Hindlimb muscle (tissue), 1 donor: ENCODE measurements around the gene NEK6. TPM values are rescaled to one million over a fixed set of nuclear protein-coding genes. Genes with fewer than 3 reads are reported as not detected.

Source experiments
- DNase-seq: peaks from one replicate; pipeline ENCODE4 v3.0.0-alpha.2; 2013
- polyA plus RNA-seq: library from polyadenylated mRNA; unstranded; fragments of 120-200 nt; gene quantifications from one replicate; pipeline ENCODE4 v1.2.1, GENCODE V29; 2013; ENCODE audit not compliant: insufficient read length

Gene NEK6
- polyA plus RNA-seq, 1 donor = 37.0 TPM

- no peak for DNase-seq
Observed at GRCh38 chr9:124376329-124376728, 118.6 kb downstream of the NEK6 start.

DNA sequence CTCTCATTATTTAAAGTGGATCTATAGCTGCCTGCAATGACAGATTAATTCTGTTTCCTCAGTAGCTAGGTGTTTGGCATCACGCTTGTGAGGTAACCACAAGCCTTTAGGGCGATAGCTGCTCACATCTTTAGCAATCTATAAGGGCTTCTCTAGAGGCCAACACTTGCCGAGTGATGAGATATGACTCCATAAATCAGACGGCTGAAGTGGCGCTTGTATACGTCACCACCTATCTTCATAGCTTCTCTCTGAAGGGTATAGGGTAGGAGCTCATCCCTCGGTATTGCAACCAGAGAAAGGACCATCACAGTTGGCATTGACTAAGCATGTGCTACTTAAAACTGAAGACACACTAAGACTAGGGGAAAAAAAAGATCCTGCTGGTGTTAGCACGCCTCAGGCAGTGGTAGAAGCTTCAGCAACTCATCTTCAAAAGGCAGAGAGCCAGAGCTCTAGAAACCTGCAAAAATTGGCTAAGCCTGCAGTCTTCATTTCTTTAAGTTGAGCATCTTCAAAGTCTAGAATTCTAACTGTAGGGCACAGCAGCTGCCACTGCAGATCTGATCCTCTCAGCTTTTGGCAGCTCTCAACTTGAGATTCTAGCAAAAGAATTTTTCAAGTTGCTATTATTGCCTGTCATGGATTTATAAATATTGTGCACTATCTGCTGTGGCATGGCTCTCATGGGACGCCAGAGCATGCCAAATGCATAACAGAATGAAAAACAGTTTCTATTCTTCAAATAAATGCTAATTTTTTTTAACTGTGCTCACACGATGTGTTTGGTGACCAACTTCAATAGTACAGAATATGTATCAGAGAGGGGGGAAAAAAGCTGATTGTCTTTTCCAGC lies 120.0 kb downstream of the NEK6 start:
- no peak for DNase-seq

DNA sequence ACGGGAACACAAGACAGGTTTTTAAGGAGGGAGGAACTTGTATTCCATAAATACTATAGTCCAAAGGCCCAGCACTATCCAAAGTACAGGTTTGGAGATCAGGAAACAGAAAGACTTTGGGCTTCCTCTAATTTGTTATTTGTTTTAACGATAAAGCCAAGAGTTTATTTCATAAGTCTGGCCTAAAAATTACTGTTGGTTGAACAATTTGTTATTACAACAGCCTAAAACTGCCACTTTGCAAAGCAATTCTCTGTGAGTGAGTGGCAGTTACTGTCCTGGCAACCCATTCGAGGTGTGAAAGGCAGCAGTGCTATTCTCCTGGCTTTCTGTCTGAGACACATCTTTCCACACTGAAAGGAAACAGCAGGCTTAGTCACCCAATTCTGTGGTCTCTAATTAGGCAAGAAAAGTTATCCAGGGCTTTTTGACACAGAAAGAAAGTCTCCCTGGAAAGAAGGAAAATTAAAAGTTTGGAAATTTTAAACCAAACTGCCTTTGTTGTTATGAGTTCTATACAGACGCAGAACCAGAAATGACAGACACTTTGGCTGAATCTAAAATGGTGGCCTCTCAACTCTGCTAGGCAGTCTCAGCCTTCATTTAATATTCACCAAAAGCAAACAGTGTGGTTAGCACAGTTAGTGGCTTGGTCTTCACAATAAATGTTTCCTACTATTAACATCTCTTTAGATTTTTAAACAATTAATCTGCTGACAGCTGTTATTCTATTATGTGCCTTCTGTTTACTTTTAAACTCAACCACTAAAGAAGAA lies 123.6 kb downstream of the NEK6 start:
- DNase-seq = no peak

DNA sequence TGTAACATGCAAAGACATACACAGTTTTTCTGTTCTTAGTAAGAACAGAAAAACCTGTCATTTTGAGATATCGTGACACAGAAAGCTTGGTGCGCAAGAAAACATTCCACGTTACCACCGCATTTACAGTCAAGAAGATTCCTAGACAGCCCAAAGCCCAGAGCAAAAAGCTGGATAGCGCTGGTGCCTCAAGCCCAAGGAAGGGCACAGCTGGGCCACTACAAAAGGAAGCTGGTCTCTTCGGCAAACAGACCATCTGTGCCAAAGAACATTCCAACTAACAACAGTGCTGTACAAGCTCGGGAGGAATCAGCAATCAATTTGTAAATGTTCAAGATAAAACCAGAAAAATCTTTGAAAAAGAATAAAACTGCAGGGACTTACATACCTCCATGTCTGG lies 126.5 kb downstream of the NEK6 start:
- no peak for DNase-seq

DNA sequence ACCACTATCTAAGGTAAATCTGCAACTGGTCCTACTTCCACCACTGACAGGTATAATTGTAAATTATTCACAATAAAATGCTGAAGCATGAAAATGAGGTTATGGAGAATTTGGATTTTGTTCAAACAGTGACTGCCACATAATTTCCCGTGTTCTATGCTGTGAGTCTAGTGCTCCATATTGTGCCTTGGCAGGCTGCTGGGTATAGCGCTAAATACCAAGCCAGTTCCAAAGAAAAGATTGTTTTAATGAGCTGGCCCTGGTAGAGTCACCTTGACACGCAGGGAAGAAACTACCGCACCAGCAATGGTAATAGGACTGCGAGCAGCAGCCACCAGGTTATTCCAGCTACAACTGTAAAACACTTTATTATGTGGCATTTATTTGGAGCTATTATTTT lies 127.1 kb downstream of the NEK6 start:
- no peak for DNase-seq

DNA sequence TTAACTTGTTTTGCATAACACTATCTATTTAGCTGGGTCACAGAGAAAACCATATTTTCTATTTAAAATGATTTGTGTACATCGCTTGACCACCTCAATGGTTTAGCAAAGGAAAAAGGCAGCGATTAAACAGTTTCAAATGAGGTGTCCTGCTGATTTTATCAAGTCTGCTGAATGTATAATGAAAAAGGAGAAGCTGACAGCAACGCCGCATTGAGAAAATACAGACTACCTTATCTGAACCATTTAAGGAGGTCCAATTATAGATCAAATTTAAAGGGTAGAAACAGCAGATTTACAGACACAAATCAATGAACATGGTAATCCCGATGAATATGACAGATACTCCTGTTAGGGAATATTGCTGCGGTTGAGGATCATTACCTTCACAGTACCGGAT lies 127.9 kb downstream of the NEK6 start:
- DNase-seq = no peak

GRCh38 chr9:124386201-124386600 lies 128.5 kb downstream of the NEK6 start:
- DNase-seq = no peak

- DNase-seq = no peak
Observed at GRCh38 chr9:124388275-124389048, 130.7 kb downstream of the NEK6 start.

- no peak for DNase-seq
Observed at GRCh38 chr9:124389146-124389939, 131.6 kb downstream of the NEK6 start.

GRCh38 chr9:124390794-124391658 lies 133.3 kb downstream of the NEK6 start:
- DNase-seq = no peak

DNA sequence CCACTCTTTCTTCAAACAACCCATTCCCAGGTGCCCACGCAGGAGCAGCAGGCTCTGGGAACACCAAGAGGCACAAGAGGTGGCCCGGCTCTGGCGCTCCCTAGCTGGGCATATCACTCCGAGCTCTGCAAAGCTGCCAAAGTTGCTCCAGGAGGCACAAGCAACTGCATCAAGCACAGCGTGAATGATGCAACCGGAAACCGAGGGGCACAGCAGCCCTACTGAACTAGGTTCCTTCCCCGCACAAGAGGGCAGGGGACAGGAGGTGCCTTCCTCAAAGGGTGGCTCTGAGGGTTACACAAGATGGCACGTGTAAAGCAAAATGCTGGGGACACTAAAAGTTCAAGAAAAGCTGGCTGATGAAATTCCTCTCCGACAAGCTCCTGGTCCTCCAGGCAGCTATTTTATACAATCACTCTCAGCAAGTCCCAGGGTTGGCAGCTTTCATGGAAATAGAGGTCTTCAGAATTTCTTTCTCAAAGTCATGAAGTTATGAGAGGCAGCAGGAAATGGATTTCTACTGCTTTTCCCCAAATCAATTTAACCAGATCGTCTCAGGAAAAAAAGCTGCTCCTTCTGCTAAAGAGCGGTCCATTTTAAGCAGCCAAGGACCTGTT lies 134.6 kb downstream of the NEK6 start:
- DNase-seq = no peak

DNA sequence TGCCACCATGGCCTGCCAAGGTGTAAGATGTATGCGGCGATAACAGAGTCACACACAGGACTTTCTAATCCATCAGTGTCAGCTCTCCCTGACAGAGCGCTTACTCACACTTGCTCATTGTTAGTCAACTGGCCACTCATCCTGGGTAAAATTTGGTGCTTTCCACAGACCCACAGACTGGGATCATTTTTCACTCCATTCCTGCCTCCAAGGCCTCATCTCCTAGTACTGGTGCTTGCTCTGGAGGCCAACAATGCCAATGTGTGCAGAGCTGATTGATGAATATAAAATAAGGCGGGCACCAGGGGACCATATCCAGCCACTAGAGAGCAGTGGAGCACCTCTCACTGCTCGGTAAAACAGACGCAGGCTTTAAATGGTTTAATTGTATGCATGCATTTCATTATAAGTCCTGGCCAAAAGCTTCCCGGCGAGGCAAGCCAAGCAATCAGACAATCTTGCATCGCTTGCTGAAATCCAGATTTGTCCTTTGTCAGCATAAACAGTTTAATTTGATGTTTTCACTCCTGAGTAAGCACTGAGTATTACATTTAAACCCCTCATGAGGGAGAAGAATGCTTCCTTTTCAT lies 135.2 kb downstream of the NEK6 start:
- DNase-seq = no peak

- DNase-seq = no peak
Observed at GRCh38 chr9:124394167-124394566, 136.4 kb downstream of the NEK6 start.

GRCh38 chr9:124394596-124394995 lies 136.8 kb downstream of the NEK6 start:
- no peak for DNase-seq

- no peak for DNase-seq
Observed at GRCh38 chr9:124395826-124396225, 138.1 kb downstream of the NEK6 start.

- DNase-seq = no peak
Observed at GRCh38 chr9:124398191-124398935, 140.6 kb downstream of the NEK6 start.

DNA sequence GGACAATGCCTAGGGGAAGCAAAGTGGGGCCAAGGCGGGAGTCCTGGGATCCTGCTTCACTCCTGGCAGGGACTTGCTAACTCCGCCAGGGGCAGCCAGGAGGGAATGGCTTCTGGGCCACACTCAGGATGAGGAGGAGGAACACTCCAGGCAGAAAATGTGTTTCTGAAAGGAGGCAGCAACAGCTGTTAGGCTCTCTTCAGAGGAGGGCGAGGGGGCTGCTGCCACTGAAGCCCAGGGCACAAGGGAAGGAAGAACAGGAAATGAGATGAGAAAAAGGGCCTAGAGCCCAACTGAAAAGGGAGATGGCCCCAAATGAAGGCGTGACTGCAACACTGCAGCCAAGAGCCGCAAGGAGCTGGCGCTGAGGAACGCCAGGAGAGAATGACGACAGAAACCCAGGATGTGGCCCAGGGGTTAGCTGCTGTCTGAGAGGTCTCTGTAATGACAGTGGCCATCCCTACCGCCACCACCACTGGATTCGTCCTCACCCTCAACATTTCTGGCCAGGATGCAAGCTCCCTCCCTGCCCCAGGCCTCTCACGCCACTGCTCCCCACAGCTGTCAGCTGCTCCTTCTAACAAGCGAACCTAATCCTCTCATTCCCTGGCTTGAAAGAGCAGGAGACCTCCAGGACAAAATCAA lies 141.7 kb downstream of the NEK6 start:
- peak; percentile 90 for DNase-seq

DNA sequence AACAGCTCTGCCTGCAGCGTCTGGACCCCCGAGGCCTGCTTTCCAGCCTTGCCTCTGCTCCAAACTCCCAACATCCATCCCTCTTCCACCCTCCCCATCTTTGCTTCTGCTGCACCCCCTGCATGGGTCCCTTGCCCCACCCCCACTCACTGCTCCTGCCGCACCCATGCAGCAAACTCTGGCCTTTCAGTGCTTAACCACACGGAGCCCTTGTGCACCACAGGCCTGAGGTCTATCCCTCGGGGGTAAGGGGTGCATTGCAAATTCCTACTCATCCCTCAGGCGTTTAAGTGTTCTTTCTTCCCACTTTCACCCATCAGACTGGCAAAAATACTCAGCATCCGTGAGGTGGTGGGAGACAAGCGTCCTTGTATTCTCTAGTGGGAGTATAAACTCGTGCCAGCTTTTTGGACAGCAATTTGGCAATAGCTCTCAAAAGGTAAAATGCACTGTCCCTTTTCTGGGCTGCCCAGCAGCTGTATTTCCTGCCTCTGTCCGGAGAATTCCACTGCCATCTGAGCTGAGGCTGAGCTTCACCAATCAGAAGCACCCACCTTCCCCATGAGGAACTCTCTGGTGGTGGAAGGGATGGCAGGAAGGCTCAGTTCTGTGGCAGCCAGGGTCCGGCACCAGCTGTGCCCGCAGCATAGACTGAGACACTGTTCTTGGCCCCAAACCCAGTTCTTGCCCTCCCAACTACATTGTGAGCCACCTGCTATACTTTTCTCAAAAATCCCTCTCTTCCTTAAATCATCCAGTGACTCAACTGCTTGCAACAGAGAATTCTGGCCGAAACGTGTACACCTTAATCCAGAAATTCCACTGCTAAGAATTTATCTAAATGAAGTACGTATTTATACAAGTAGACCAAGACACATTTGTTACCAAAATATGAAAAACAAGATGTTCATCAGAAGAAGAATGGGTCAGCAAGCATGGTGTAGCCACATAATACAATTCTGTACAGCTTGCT lies 142.5 kb downstream of the NEK6 start:
- no peak for DNase-seq
